ENCODE measurements around the gene FER.

FER gene

GRCh38 chr5:109078448-109078847 is 330.8 kb downstream of the FER start:
- H3K4me2 ChIP-seq (ENCODE audit: low read length) = no peak overlapping the region
- no peak for TF ChIP-seq CTCF (IDR thresholded peaks at IDR 0.05)
- no peaks in the 10 kb centered on the region for H3K79me2 ChIP-seq
- no peak overlapping the region for H3K9ac ChIP-seq
- no peak overlapping the region for H3K4me3 ChIP-seq (ENCODE audit: low read depth, low read length)
- H3K27me3 ChIP-seq (ENCODE audit: control insufficient read depth, insufficient read depth, low read length) = no peaks in the 10 kb centered on the region
- no peaks in the 10 kb centered on the region for H3K36me3 ChIP-seq (ENCODE audit: control insufficient read depth, insufficient read depth, low read length)
- H3K9me3 ChIP-seq (ENCODE audit: control insufficient read depth, low read length) = no peaks in the 10 kb centered on the region
- H2AFZ ChIP-seq = no peak overlapping the region
- H3K27ac ChIP-seq = no peak overlapping the region
- no peaks in the 10 kb centered on the region for H3K4me1 ChIP-seq

GRCh38 chr5:109080481-109080880 is 332.8 kb downstream of the FER start:
- H3K4me3 ChIP-seq (ENCODE audit: low read depth, low read length) = no peak overlapping the region
- H3K9me3 ChIP-seq (ENCODE audit: control insufficient read depth, low read length) = no peaks in the 10 kb centered on the region
- no peaks in the 10 kb centered on the region for H3K4me1 ChIP-seq
- H3K27ac ChIP-seq = no peak overlapping the region
- H3K36me3 ChIP-seq (ENCODE audit: control insufficient read depth, insufficient read depth, low read length) = no peaks in the 10 kb centered on the region
- H3K4me2 ChIP-seq (ENCODE audit: low read length) = no peak overlapping the region
- no peak for TF ChIP-seq CTCF (IDR thresholded peaks at IDR 0.05)
- H2AFZ ChIP-seq = no peak overlapping the region
- no peaks in the 10 kb centered on the region for H3K79me2 ChIP-seq
- no peaks in the 10 kb centered on the region for H3K27me3 ChIP-seq (ENCODE audit: control insufficient read depth, insufficient read depth, low read length)
- H3K9ac ChIP-seq = no peak overlapping the region

GRCh38 chr5:109080896-109081295 is 333.2 kb downstream of the FER start:
- Histone ChIP-seq H3K9me3 (ENCODE audit: control insufficient read depth, low read length) (no peaks in the 10 kb centered on the region), H3K4me2 (ENCODE audit: low read length) (no peak overlapping the region), H3K27me3 (ENCODE audit: control insufficient read depth, insufficient read depth, low read length) (no peaks in the 10 kb centered on the region), H3K79me2 (no peaks in the 10 kb centered on the region), H3K27ac (no peak overlapping the region), H2AFZ (no peak overlapping the region), H3K9ac (no peak overlapping the region), H3K36me3 (ENCODE audit: control insufficient read depth, insufficient read depth, low read length) (no peaks in the 10 kb centered on the region), H3K4me1 (no peaks in the 10 kb centered on the region), H3K4me3 (ENCODE audit: low read depth, low read length) (no peak overlapping the region)
- TF ChIP-seq CTCF (IDR thresholded peaks at IDR 0.05) = no peak

- H2AFZ ChIP-seq = no peak overlapping the region
- no peaks in the 10 kb centered on the region for H3K4me1 ChIP-seq
- H3K4me2 ChIP-seq (ENCODE audit: low read length) = no peak overlapping the region
- TF ChIP-seq CTCF (IDR thresholded peaks at IDR 0.05) = no peak
- H3K4me3 ChIP-seq (ENCODE audit: low read depth, low read length) = no peak overlapping the region
- no peaks in the 10 kb centered on the region for H3K79me2 ChIP-seq
- no peak overlapping the region for H3K27ac ChIP-seq
- H3K9ac ChIP-seq = no peak overlapping the region
- H3K36me3 ChIP-seq (ENCODE audit: control insufficient read depth, insufficient read depth, low read length) = no peaks in the 10 kb centered on the region
- no peaks in the 10 kb centered on the region for H3K27me3 ChIP-seq (ENCODE audit: control insufficient read depth, insufficient read depth, low read length)
- no peaks in the 10 kb centered on the region for H3K9me3 ChIP-seq (ENCODE audit: control insufficient read depth, low read length)
These were observed 336.2 kb downstream of the FER start for GRCh38 chr5:109083937-109084336.

- Histone ChIP-seq H3K4me1 (no peaks in the 10 kb centered on the region), H3K9me3 (ENCODE audit: control insufficient read depth, low read length) (no peaks in the 10 kb centered on the region), H2AFZ (no peak overlapping the region), H3K36me3 (ENCODE audit: control insufficient read depth, insufficient read depth, low read length) (no peaks in the 10 kb centered on the region), H3K4me2 (ENCODE audit: low read length) (no peak overlapping the region), H3K79me2 (no peaks in the 10 kb centered on the region), H3K27ac (no peak overlapping the region), H3K27me3 (ENCODE audit: control insufficient read depth, insufficient read depth, low read length) (no peaks in the 10 kb centered on the region), H3K4me3 (ENCODE audit: low read depth, low read length) (no peak overlapping the region), H3K9ac (no peak overlapping the region)
- TF ChIP-seq CTCF (IDR thresholded peaks at IDR 0.05) = no peak
These were observed 341.5 kb downstream of the FER start for GRCh38 chr5:109089191-109089590.

Measured in parathyroid adenoma (tissue), 2 donors.